ENCODE results near the gene IPCEF1.

GRCh38 chr6:154306696-154307095, 49.9 kb downstream of the IPCEF1 start:
- no peak for TF ChIP-seq EZH2phosphoT487 (IDR thresholded peaks at IDR 0.05; ENCODE audit: insufficient read depth, low read depth)
- TF ChIP-seq EZH2 (IDR thresholded peaks at IDR 0.05; ENCODE audit: insufficient read depth, poor library complexity, severe bottlenecking), result no peak

Measured in GM23248 (cell line).